AG04450 (cell line): ENCODE results near the gene MS4A1. TPM values are rescaled to one million over a fixed set of nuclear protein-coding genes. Genes with fewer than 3 reads are reported as not detected.

Source experiments
- CTCF ChIA-PET: fragments of 300-600, 350-600 bp; formaldehyde crosslinking; extraction: SDS; loops from one replicate; lab custom pipeline; 2022; ENCODE audit warnings: antibody characterized with exemption, inconsistent platforms; lab: Charles Lee
- POLR2A ChIA-PET: fragments of 350-600 bp; formaldehyde crosslinking; extraction: SDS; loops from one replicate; lab custom pipeline; 2021; ENCODE audit warnings: antibody characterized with exemption, inconsistent platforms; lab: Yijun Ruan, JAX
- DNase-seq: peaks from one replicate; pipeline ENCODE4 v3.0.0-alpha.2; 2011; ENCODE audit warnings: low read depth, low spot score
- H3K27ac ChIP-seq: one replicate; pipeline ENCODE4 v1.5.1; 2012; ENCODE audit warnings: low read depth, low read length, control low read depth
- H3K27me3 ChIP-seq: one replicate; pipeline ENCODE4 v1.6.0; 2012; ENCODE audit warnings: low read length; ENCODE audit not compliant: control insufficient read depth, insufficient read depth
- H3K4me3 ChIP-seq: 2 replicates; pipeline ENCODE4 v1.5.1; 2011; ENCODE audit warnings: mild to moderate bottlenecking, low read depth, low read length, control low read depth
- H3K9me3 ChIP-seq: 2 replicates; pipeline ENCODE4 v1.5.1; 2012; ENCODE audit warnings: low read length; ENCODE audit not compliant: control insufficient read depth, insufficient read depth
- CTCF ChIP-seq: IDR thresholded peaks from 2 replicates; pipeline ENCODE4 v1.5.1; 2011; ENCODE audit warnings: low read depth, low read length, control low read depth, inconsistent platforms
- polyA plus RNA-seq: library from polyadenylated mRNA; depleted of rRNA; stranded (reverse); fragments of >200 nt; gene quantifications from 2 replicates; pipeline ENCODE4 v1.2.3, GENCODE V29; 2011; rRNA removed

Gene MS4A1
- polyA plus RNA-seq, 1 experiment: not detected

- H3K27me3 ChIP-seq: no peaks in the 10 kb centered on the region
- H3K4me3 ChIP-seq: no peak overlapping the region
- DNase-seq: no peak
- ChIA-PET CTCF (no interaction called here), POLR2A (no interaction called here)
- H3K27ac ChIP-seq: no peak overlapping the region
- TF ChIP-seq CTCF: no peak
- H3K9me3 ChIP-seq: peaks cover 11% of the 10 kb centered on the region
Observed at GRCh38 chr11:60511393-60511792, 55.7 kb downstream of the MS4A1 start.

- Histone ChIP-seq H3K4me3 (no peak overlapping the region), H3K27ac (no peak overlapping the region), H3K27me3 (no peaks in the 10 kb centered on the region), H3K9me3 (peaks cover 11% of the 10 kb centered on the region)
- TF ChIP-seq CTCF: no peak
- ChIA-PET POLR2A (no interaction called here), CTCF (no interaction called here)
- DNase-seq: no peak
Observed at GRCh38 chr11:60512651-60513225, 57.1 kb downstream of the MS4A1 start.

- Histone ChIP-seq H3K4me3 (no peak overlapping the region), H3K27ac (no peak overlapping the region), H3K27me3 (no peaks in the 10 kb centered on the region), H3K9me3 (peaks cover 11% of the 10 kb centered on the region)
- POLR2A ChIA-PET: no interaction called here
- CTCF ChIA-PET: no interaction called here
- no peak for DNase-seq
- TF ChIP-seq CTCF: no peak
Observed at GRCh38 chr11:60513496-60514460, 58.1 kb downstream of the MS4A1 start.

- H3K27ac ChIP-seq: no peak within 1 kb of the TSS
- DNase-seq: no peak
- POLR2A ChIA-PET: no interaction called here
- H3K27me3 ChIP-seq: no peaks in the 10 kb centered on the region
- H3K4me3 ChIP-seq: no peak within 1 kb of the TSS
- peaks cover 7% of the 10 kb centered on the region for H3K9me3 ChIP-seq
- CTCF ChIA-PET: no interaction called here
- no peak for TF ChIP-seq CTCF
Observed at GRCh38 chr11:60515144-60515855, 59.7 kb downstream of the MS4A1 start, which contains the start of gene MS4A13. Gene MS4A13 (plus strand): TSS chr11:60515392. CDS start chr11:60518084, 2,692 bp downstream.

Other genes with a start within 250 kb of the MS4A1 start
- not detected in 2 replicates for gene MS4A4E, start 212.7 kb upstream of the MS4A1 start, polyA plus RNA-seq
- gene MS4A4A, start 175.2 kb upstream of the MS4A1 start, polyA plus RNA-seq: not detected in 2 replicates
- gene MS4A6E, start 128.6 kb upstream of the MS4A1 start, polyA plus RNA-seq: not detected in 2 replicates
- gene MS4A7, start 77.3 kb upstream of the MS4A1 start, polyA plus RNA-seq: not detected in 2 replicates
- gene MS4A14, start 59.4 kb upstream of the MS4A1 start, polyA plus RNA-seq: not detected in 2 replicates
- not detected in 2 replicates for gene MS4A5, start 26.3 kb upstream of the MS4A1 start, polyA plus RNA-seq
- gene MS4A12, start 36.9 kb downstream of the MS4A1 start, polyA plus RNA-seq: not detected in 2 replicates
- not detected in 2 replicates for gene MS4A13, start 59.5 kb downstream of the MS4A1 start, polyA plus RNA-seq
- not detected in 2 replicates for gene MS4A8, start 243.8 kb downstream of the MS4A1 start, polyA plus RNA-seq